GM12892 (cell line): ENCODE measurements around the gene CAMSAP2.
"Not testable (repeated sequence)": the region's sequence is repeated elsewhere in the genome, so short reads cannot be mapped to it uniquely, and the experiment has no call there.

ENCODE experiments used
- DNase-seq: peaks from one replicate; pipeline ENCODE4 v3.0.0; 2011; ENCODE audit not compliant: insufficient read length
- FAIRE-seq: peaks from 2 replicates; lab custom pipeline; 2011; peaks lifted over from hg19 to GRCh38; lab: Jason Lieb, UNC
- POLR2A ChIP-seq: IDR thresholded peaks from 2 replicates; pipeline ENCODE4 v1.6.1; 2011; ENCODE audit warnings: low read depth, low read length, control low read depth
- POLR2AphosphoS5 ChIP-seq: IDR thresholded peaks from 2 replicates; pipeline ENCODE4 v1.6.1; 2011; ENCODE audit warnings: low read depth, low read length, control low read depth
- TAF1 ChIP-seq: IDR thresholded peaks from 2 replicates; pipeline ENCODE4 v1.6.1; 2011; ENCODE audit warnings: low read depth, mild to moderate bottlenecking, control low read depth, low read length, borderline replicate concordance

CAMSAP2 gene

DNA sequence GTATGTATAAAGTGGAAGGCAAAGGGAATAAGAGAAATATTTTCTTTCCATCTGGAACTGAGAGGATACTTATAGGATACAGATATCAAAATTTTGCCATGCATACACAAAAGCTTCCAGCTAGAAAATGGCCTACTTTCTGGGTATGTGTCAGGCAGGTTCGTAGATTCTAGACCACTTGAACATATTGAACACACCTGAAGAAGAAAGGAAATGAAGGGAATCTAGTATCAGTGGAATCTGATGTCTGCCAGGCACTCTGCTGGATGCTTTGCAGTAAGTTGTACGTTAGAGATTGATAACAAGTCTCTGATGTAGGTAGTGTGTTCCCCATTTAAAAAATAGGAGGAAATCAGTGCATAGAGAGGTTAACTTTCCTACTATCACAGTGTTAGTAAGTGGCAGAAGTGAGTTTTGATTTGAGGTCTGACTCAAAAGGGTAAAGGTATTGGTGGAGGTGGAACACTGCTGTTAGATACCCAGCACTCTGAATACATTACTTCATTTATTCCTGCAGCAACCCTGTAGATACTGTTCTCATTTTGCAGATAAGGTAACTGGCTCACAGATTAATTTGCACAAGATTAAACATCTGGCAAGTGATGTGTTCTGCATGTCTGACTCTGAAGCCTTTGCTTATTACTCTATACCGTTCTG, 3.0 kb downstream of the CAMSAP2 start:
- DNase-seq (no peak), FAIRE-seq (no peak)
- TF ChIP-seq TAF1: no peak
- TF ChIP-seq POLR2A: no peak
- no peak for TF ChIP-seq POLR2AphosphoS5

- FAIRE-seq (no peak), DNase-seq (no peak)
- no peak for TF ChIP-seq POLR2A
- no peak for TF ChIP-seq POLR2AphosphoS5
- no peak for TF ChIP-seq TAF1
Observed at GRCh38 chr1:200744143-200744542, 5.5 kb downstream of the CAMSAP2 start.

GRCh38 chr1:200749090-200749489, 10.4 kb downstream of the CAMSAP2 start:
- DNase-seq: no peak
- no peak for FAIRE-seq
- no peak for TF ChIP-seq POLR2AphosphoS5
- TF ChIP-seq TAF1: no peak
- TF ChIP-seq POLR2A: no peak

DNA sequence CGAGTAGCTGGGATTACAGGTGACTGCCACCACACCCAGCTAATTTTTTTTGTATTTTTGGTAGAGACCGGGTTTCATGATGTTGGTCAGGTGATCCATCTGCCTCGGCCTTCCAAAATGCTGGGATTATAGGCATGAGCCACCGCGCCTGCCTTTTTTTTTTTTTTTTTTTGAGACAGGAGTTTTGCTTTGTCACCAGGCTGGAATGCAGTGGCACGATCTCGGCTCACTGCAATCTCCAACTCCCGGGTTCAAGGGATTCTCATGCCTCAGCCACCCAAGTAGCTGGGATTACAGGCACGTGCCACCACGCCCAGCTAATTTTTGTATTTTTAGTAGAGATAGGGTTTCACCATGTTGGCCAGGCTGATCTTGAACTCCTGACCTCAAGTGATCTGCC, 12.1 kb downstream of the CAMSAP2 start:
- FAIRE-seq, DNase-seq: not testable (repeated sequence)

DNA sequence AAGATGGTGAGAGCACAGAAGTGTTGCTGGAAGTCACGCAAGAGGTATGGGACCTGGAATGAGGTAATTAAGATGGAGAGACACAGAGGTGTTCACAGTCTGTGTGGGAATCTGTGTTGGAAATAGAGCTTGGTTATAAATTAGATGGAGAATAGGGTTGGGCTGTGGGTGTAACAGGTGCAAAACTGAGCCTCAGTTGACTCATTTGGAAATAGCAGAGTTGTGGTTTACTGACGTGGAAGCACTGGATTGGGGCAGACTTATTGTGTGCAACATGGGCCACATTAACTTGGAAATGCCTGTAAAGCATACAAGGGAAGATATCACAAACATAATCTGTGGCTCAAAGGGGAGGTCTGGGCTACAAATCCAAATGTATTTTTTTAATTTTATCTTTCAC, 13.0 kb downstream of the CAMSAP2 start:
- DNase-seq: no peak

GRCh38 chr1:200753650-200754198, 15.0 kb downstream of the CAMSAP2 start:
- FAIRE-seq (no peak), DNase-seq (no peak)
- TF ChIP-seq POLR2AphosphoS5 (no peak), POLR2A (no peak), TAF1 (no peak)

More for the DNA sequence above, 13.0 kb downstream of the CAMSAP2 start:
- peak; percentile 51 for FAIRE-seq
- TF ChIP-seq POLR2A (no peak), TAF1 (no peak), POLR2AphosphoS5 (no peak)

DNA sequence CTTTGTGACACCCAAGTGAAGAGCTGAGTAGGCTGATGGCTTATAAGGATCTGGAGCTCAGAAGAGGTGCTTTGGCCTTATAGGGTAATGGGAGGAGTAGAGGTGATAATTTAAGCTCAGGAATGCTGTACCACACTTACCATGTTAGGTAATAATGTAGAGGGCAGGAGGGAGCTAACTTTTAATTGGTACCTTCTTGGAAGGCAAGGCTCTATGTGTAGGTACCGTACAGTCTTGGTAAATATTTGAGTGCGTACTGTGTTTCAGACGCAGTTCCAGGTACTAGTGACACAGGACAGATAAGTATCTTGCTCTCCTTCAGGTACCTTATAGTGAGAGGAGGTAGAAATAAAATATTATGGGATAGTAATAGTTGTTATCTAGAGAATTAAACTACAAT, 16.8 kb downstream of the CAMSAP2 start:
- TF ChIP-seq POLR2A: no peak
- no peak for TF ChIP-seq TAF1
- no peak for TF ChIP-seq POLR2AphosphoS5
- FAIRE-seq (no peak), DNase-seq (no peak)

DNA sequence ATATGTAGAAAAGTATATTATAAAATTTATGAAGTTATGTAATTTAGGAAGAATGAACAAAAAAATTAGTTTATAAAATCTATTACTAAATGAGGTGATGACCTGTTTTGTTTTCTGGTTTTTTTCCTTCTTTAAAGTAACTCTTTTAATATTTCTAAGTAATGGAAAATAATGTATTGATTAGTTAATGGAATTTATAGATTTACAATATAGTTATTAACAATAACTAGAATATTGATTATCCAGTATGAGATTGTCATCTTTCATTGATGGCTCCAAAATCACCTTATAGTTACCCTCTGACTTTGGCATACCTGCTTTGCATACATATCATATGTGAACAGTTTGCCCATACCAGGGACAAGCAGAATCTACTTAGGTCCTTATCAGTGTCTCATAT, 23.4 kb downstream of the CAMSAP2 start:
- DNase-seq: no peak
- no peak for FAIRE-seq
- TF ChIP-seq POLR2A (no peak), POLR2AphosphoS5 (no peak), TAF1 (no peak)

- FAIRE-seq (no peak), DNase-seq (no peak)
- TF ChIP-seq POLR2A (no peak), POLR2AphosphoS5 (no peak), TAF1 (no peak)
Observed at GRCh38 chr1:200767321-200767720, 28.6 kb downstream of the CAMSAP2 start.

GRCh38 chr1:200771625-200772555, 33.2 kb downstream of the CAMSAP2 start:
- TF ChIP-seq TAF1 (no peak), POLR2A (no peak), POLR2AphosphoS5 (no peak)
- DNase-seq (no peak), FAIRE-seq (no peak)

DNA sequence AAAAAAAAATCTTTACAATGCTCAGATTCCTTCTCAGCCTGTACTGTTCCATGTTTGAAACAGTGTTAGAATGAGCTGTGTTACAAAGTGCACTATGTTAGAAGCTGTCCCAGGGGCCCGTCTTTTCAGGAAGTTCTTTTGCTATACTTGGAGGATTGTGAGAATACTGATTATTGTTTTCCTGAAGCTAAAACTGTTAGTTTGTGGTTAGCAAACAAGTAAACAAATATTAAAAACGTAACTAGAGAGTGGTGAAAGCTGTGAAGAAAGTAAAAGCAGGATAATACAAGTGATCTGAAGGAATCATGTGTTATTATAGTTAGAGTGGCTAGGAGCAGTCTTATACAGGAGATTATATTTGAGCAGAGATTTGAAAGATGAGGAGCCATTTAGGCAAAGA, 35.6 kb downstream of the CAMSAP2 start:
- no peak for TF ChIP-seq POLR2A
- TF ChIP-seq TAF1: no peak
- TF ChIP-seq POLR2AphosphoS5: no peak
- no peak for FAIRE-seq
- no peak for DNase-seq
